Activated naive CD8-positive, alpha-beta T cell treated with anti-CD3 and anti-CD28 coated beads, Interleukin-2, amount 50 U/mL, for 24 hours (primary cell): Measurements from ENCODE around the gene PSORS1C2.
"Not testable (repeated sequence)": the region's sequence is repeated elsewhere in the genome, so short reads cannot be mapped to it uniquely, and the experiment has no call there.

Source experiments
- ATAC-seq: fragments of 150-1000 bp; cut with Tn5 transposase; one replicate; pipeline ENCODE4 v1.10.0; 2021
- DNase-seq: peaks from one replicate; pipeline ENCODE4 v3.0.0; 2021
- H3K27ac Mint-ChIP-seq: one replicate; pipeline ENCODE4 v1.8.0; 2021; ENCODE audit warnings: mild to moderate bottlenecking, mixed read lengths
- H3K27me3 Mint-ChIP-seq: one replicate; pipeline ENCODE4 v1.8.0; 2021; ENCODE audit warnings: mixed read lengths
- H3K36me3 Mint-ChIP-seq: one replicate; pipeline ENCODE4 v1.8.0; 2021; ENCODE audit warnings: low read depth, mixed read lengths
- H3K4me1 Mint-ChIP-seq: one replicate; pipeline ENCODE4 v1.8.0; 2021; ENCODE audit warnings: mixed read lengths
- H3K4me3 Mint-ChIP-seq: one replicate; pipeline ENCODE4 v1.8.0; 2021; ENCODE audit warnings: mild to moderate bottlenecking, moderate library complexity, mixed read lengths
- H3K9me3 Mint-ChIP-seq: one replicate; pipeline ENCODE4 v1.8.0; 2021; ENCODE audit warnings: mixed read lengths

PSORS1C2 gene

DNA sequence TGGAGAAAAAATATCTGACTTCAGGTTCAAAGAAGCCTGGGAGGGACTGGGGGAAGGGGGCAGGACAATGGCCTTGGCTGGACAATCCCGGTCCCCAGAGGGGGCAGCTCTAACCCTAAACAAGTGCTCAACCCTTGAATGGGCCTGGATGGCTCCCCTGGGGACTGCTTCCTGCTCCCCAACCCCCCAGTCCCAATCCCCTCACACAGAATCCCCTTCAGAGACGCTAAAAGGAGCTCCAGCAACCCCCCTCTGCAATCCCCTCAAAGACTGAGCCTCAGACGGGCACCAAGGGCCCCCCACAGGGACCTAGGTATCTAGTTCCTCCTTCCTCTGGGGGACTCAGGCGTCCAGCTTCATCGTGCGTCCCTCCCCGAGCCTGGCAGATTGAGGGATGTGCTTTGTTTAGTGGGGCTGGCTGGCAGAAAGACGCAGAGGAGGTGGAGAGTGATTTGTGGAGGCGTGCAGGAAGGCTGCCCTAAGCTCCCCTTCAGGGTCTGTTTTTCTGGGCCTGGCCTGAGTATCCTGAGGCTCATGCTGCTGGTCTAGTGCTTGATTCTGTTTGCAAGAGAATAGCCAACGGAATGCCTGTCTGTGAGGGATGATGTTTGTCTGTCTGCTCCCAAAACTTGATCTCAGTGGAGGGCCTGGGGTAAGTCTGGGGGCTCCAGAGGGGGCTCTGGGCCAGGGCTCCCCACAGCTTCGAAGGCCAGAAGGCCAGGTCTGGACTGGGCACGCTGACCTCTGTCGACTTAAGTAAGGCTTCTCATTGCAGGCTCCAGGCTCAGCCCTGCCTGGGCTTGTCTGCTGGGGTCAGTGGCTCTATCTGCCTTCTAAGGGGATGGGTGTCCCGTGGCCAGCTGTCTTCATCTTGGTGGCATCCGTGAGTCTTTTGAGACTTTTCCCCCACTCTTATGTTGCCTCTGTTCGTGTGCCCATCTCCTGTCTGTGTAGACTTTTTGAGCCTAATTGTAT lies 33.4 kb upstream of the PSORS1C2 start:
- DNase-seq (no peak), ATAC-seq (no peak)
- H3K27ac Mint-ChIP-seq: no peak overlapping the region
- no peaks in the 10 kb centered on the region for H3K36me3 Mint-ChIP-seq
- H3K27me3 Mint-ChIP-seq: no peaks in the 10 kb centered on the region
- H3K4me1 Mint-ChIP-seq: peaks cover 3% of the 10 kb centered on the region
- no peaks in the 10 kb centered on the region for H3K9me3 Mint-ChIP-seq
- no peak overlapping the region for H3K4me3 Mint-ChIP-seq

DNA sequence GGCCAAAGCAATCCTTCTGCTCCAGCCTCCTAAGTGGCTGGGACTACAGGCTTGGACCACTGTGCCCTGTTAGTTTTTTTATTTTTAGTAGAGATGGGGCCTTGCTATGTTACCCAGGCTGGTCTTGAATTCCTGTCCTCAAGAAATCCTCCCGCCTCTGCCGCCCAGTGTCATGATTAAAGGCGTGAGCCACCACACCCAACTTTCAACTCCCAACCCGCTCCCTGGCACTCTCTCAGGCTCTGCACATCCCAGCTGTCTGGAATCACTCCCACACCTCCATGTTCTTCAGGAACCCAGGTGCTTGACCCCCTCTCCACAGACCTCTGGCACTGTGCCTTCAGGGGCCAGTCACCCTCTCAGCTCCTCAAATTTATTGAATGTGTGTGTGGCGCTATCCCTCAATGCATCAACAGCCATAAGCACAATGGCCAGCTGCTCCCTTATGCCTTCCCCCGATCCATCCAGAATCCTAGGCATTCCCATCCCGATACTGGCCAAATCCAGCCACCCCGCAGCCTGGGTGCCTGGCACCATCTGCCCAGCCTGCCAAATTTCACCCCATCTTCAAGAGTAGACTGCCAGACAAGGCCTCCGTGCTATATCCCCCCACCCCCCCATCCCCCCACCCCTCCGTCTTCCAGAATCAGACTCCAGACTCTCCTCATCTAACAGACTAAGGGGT lies 32.3 kb upstream of the PSORS1C2 start:
- DNase-seq: no peak
- no peak for ATAC-seq
- H3K4me3 Mint-ChIP-seq: no peak overlapping the region
- no peaks in the 10 kb centered on the region for H3K27me3 Mint-ChIP-seq
- H3K27ac Mint-ChIP-seq: no peak overlapping the region
- peaks cover 3% of the 10 kb centered on the region for H3K4me1 Mint-ChIP-seq
- H3K36me3 Mint-ChIP-seq: no peaks in the 10 kb centered on the region
- no peaks in the 10 kb centered on the region for H3K9me3 Mint-ChIP-seq

DNA sequence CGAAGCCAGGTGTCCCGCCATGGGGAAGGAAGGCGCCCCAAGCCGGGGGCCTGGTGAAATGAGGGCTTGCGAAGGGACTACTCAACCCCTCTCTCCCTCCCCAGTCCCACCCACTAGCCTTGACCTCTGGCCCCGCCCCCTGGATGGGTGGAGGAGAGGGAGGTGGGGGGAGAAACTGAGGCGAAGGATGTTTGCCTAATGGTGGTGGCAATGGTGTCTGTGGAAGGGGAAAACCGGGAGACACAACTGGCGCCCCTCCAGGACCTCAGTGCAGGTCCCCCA lies 31.7 kb upstream of the PSORS1C2 start, which contains the start of gene POU5F1:
Gene POU5F1, minus strand, starts transcription at position 83 of the 282 bp plus-strand sequence. Its CDS starts 62 bp downstream, at position 21.
- H3K36me3 Mint-ChIP-seq: peaks cover 2% of the 10 kb centered on the region
- no peaks in the 10 kb centered on the region for H3K9me3 Mint-ChIP-seq
- no peak within 1 kb of the TSS for H3K4me3 Mint-ChIP-seq
- peaks cover 2% of the 10 kb centered on the region for H3K4me1 Mint-ChIP-seq
- H3K27me3 Mint-ChIP-seq: no peaks in the 10 kb centered on the region
- no peak for ATAC-seq
- DNase-seq: no peak
- no peak within 1 kb of the TSS for H3K27ac Mint-ChIP-seq

DNA sequence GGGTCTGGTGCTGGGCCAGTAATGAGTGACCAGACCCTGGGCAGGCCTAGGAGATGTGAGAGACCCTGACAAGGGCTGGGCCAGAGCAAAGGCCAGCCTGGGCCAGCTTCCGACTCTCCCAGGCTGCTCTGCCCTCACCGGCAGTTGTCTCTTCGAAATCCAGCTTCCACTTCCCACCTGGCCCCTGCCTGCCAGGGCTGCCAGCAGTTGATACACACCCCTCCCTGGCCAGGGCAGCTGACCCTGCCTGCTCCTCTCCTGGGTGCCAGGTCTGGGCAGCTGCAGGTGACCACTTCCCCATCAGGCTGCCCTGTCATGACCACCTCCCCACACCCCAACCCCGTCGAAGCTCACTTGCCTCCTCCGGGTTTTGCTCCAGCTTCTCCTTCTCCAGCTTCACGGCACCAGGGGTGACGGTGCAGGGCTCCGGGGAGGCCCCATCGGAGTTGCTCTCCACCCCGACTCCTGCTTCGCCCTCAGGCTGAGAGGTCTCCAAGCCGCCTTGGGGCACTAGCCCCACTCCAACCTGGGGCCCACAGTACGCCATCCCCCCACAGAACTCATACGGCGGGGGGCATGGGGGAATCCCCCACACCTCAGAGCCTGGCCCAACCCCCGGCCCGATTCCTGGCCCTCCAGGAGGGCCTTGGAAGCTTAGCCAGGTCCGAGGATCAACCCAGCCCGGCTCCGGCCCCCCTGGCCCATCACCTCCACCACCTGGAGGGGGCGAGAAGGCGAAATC lies 31.2 kb upstream of the PSORS1C2 start:
- H3K27ac Mint-ChIP-seq, H3K9me3 Mint-ChIP-seq, ATAC-seq, H3K4me1 Mint-ChIP-seq, H3K27me3 Mint-ChIP-seq, H3K36me3 Mint-ChIP-seq, H3K4me3 Mint-ChIP-seq, DNase-seq: not testable (repeated sequence)

DNA sequence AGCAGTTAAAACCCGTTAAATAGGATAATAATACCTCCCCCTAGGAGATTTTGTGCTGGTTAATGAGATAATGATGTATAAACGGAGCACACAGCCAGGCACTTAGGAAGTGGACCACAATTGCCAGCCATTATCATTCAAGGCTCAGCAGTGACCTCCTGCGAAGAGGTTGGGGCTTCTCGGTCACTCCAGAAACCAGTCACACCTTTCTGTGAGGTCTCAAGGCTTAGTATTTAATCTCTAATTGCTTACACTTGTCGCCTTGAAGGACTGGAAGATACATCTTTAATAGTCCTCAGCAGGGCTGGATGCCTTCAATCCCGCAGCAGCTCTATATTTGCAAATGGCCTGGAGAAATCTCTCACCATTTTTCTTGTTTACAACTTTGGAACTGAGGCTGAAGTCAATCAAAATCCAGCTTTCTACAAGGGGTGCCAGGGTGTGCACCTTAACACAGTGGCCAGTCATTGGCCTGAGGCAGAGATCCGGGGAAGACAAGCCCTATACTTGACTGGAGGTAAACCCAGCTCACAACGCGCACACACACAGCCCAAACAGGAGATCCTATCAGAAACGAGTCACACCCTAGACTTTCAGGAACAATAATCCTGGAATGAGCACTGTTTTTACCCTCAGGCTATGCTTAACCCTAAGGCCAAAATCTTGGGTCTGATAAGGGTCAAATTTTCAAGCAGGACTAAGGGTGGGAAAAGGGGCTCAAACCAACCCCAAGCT lies 30.4 kb upstream of the PSORS1C2 start:
- H3K36me3 Mint-ChIP-seq: peaks cover 2% of the 10 kb centered on the region
- no peaks in the 10 kb centered on the region for H3K27me3 Mint-ChIP-seq
- no peaks in the 10 kb centered on the region for H3K9me3 Mint-ChIP-seq
- H3K27ac Mint-ChIP-seq: no peak overlapping the region
- H3K4me1 Mint-ChIP-seq: peaks cover 8% of the 10 kb centered on the region
- DNase-seq (no peak), ATAC-seq (no peak)
- no peak overlapping the region for H3K4me3 Mint-ChIP-seq

DNA sequence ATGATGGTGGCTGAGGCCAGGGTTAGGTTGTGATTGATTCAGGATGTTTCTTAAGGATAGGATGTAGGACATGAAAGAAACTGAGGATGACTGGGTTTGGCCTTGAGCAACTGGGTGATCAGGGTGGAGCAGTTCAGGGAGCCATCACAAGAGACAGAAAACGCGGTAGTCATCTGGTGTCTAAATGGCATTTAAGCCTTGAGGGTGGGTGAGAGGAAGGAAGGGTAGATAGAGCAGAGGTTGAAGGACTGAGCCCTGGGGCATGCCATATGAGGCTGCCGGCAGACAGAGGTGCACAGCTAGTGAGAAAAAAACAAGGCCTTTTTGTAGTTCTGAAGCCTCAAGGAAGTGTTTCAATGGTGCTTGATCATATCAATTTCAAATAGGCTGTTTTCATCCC lies 29.7 kb upstream of the PSORS1C2 start:
- DNase-seq (no peak), ATAC-seq (no peak)
- Mint-ChIP-seq H3K4me3 (no peak overlapping the region), H3K36me3 (peaks cover 3% of the 10 kb centered on the region), H3K4me1 (peaks cover 14% of the 10 kb centered on the region), H3K27me3 (no peaks in the 10 kb centered on the region), H3K9me3 (no peaks in the 10 kb centered on the region), H3K27ac (no peak overlapping the region)

DNA sequence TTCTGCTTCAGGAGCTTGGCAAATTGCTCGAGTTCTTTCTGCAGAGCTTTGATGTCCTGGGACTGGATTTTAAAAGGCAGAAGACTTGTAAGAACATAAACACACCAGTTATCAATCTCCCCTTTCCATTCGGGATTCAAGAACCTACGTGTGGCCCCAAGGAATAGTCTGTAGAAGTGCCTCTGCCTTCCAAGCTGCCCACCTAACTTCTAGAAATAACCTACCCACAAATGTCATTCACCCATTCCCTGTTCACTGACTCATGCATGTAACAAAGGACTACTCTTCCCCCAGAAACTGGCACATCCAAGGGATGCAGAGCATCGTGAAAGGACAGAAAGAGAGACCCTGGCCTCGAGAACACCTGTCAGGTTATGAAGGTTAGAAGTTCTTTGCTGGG lies 27.1 kb upstream of the PSORS1C2 start:
- no peak overlapping the region for H3K27ac Mint-ChIP-seq
- no peaks in the 10 kb centered on the region for H3K27me3 Mint-ChIP-seq
- no peak overlapping the region for H3K4me3 Mint-ChIP-seq
- DNase-seq (no peak), ATAC-seq (no peak)
- no peaks in the 10 kb centered on the region for H3K9me3 Mint-ChIP-seq
- H3K36me3 Mint-ChIP-seq: peaks cover 23% of the 10 kb centered on the region
- peaks cover 26% of the 10 kb centered on the region for H3K4me1 Mint-ChIP-seq

DNA sequence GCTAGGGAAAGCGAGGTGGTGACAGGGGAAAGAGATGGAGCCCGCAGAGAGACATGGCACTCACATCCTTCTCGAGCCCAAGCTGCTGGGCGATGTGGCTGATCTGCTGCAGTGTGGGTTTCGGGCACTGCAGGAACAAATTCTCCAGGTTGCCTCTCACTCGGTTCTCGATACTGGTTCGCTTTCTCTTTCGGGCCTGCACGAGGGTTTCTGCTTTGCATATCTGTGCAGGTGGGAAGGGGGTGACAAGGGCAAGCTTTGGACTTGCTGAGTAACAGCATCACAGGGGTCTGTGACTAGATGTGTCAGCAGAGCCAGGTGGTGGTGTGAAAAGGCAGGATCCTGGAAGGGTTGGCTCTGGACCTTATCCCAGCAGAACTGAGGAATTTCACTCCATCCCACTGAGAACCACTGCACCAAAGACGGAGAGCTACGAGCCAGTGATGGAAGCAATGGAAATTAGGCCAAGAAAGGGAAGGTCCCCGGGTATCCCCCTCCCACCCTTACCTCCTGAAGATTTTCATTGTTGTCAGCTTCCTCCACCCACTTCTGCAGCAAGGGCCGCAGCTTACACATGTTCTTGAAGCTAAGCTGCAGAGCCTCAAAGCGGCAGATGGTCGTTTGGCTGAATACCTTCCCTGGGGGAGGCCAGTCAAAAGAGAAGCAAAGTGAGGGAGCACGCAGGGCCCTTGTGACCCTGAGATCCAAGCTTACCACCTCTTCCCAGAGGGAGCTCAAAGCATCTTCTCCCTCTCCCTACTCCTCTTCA lies 26.4 kb upstream of the PSORS1C2 start:
- H3K9me3 Mint-ChIP-seq, H3K27ac Mint-ChIP-seq, DNase-seq, H3K27me3 Mint-ChIP-seq, H3K4me3 Mint-ChIP-seq: not testable (repeated sequence)
- ATAC-seq: peak; percentile 11
- Mint-ChIP-seq H3K4me1 (peaks cover 31% of the 10 kb centered on the region), H3K36me3 (peaks cover 23% of the 10 kb centered on the region)

DNA sequence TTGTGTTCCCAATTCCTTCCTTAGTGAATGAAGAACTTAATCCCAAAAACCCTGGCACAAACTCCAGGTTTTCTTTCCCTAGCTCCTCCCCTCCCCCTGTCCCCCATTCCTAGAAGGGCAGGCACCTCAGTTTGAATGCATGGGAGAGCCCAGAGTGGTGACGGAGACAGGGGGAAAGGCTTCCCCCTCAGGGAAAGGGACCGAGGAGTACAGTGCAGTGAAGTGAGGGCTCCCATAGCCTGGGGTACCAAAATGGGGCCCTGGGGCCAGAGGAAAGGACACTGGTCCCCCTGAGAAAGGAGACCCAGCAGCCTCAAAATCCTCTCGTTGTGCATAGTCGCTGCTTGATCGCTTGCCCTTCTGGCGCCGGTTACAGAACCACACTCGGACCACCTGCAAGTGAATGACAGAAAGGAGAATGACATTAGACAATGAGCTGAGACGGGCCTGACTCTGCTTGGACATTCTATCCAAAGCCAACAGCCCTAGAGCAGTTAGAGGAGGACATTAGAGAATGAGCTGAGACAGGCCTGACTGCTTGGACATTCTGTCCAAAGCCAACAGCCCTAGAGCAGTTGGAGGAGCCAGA lies 25.7 kb upstream of the PSORS1C2 start:
- not testable (repeated sequence) for DNase-seq, H3K9me3 Mint-ChIP-seq, H3K4me3 Mint-ChIP-seq, H3K27ac Mint-ChIP-seq, H3K27me3 Mint-ChIP-seq
- H3K36me3 Mint-ChIP-seq: peaks cover 29% of the 10 kb centered on the region
- H3K4me1 Mint-ChIP-seq: peaks cover 38% of the 10 kb centered on the region
- peak; percentile 10 for ATAC-seq

DNA sequence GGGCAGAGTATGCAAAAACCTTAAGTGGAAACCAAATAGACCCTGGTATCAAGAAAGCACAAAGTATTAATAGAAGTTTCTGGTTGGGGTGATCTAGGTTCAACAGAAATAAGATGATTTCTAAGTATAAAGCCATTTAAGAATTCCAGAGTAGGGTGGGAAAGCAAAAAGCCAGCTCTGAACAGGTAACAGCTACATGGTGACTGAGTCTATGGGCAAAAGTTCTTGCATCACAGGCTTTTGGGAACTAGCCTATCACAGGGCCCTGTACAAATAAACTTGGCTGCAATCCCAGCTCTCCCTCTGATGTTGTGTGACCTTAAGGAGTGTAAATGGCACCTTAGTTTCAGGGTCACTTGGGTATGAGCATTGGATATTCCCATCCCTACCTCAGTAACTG lies 25.1 kb upstream of the PSORS1C2 start:
- H3K4me3 Mint-ChIP-seq: no peak overlapping the region
- H3K9me3 Mint-ChIP-seq: no peaks in the 10 kb centered on the region
- DNase-seq (no peak), ATAC-seq (no peak)
- peaks cover 42% of the 10 kb centered on the region for H3K4me1 Mint-ChIP-seq
- no peaks in the 10 kb centered on the region for H3K27me3 Mint-ChIP-seq
- H3K36me3 Mint-ChIP-seq: peaks cover 35% of the 10 kb centered on the region
- H3K27ac Mint-ChIP-seq: peak overlapping the region; percentile 14

DNA sequence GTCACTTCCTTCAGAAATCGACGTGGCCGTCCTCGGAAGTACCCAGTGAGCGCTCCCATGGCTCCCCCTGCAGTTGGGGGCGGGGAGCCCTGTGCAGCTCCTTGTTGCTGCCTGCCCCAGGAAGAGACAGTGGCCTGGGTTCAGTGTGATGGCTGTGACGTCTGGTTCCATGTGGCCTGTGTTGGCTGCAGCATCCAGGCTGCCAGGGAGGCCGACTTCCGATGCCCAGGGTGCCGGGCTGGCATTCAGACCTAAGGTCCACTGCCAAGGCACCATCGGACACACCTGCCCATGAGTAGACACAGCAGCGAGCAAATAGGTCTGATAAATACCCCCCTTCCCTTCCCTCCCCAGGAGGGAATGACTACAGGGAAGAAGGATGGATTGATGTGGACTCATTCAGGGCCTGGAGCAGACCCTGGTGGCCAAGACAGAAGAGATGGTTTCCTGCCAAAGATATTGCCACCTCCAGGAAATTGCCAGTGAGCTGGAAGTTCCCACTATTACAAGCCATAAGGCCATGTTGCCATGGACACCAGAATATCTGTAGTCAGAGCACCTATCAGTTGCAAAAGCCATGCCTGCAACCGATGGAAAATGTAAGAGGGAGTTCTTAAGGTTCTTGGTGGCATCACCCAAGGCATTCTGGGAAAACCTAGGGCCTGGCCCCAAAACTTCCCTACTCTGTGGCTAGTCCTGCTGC lies 23.7 kb upstream of the PSORS1C2 start:
- Mint-ChIP-seq H3K4me1 (peaks cover 48% of the 10 kb centered on the region), H3K4me3 (no peak overlapping the region), H3K27ac (no peak overlapping the region), H3K27me3 (peaks cover 3% of the 10 kb centered on the region), H3K36me3 (peaks cover 41% of the 10 kb centered on the region), H3K9me3 (no peaks in the 10 kb centered on the region)
- DNase-seq: no peak
- ATAC-seq: no peak

DNA sequence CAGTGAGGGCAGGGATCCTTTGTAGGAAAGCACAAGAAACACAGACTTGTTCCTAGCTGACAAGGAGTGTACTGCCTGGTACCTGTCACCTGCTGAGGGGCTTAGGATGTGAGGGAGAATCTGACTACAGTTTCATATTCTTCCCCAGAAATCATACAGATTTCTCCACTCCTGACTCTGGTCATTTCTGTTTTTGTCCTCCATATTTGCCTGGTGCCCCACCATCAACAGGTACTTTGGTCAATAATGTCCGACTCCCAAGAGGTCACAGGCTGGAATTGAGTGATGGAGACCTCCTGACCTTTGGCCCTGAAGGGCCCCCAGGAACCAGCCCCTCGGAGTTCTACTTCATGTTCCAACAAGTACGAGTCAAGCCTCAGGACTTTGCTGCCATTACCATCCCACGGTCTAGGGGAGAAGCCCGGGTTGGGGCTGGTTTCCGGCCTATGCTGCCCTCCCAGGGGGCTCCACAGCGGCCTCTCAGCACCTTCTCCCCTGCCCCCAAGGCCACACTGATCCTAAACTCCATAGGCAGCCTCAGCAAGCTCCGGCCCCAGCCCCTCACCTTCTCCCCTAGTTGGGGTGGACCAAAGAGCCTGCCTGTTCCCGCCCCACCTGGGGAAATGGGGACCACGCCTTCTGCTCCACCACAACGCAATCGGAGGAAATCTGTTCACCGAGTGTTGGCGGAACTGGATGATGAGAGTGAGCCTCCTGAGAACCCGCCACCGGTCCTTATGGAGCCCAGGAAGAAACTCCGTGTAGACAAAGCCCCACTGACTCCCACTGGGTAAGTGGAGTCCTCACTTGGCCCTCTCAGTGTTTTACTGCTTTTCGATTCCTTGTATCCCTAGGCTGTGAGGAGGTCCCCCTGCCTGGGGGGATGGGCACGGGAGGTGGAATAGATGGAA lies 22.6 kb upstream of the PSORS1C2 start:
- H3K4me3 Mint-ChIP-seq: no peak overlapping the region
- peaks cover 41% of the 10 kb centered on the region for H3K36me3 Mint-ChIP-seq
- peaks cover 58% of the 10 kb centered on the region for H3K4me1 Mint-ChIP-seq
- peaks cover 3% of the 10 kb centered on the region for H3K27me3 Mint-ChIP-seq
- no peak for ATAC-seq
- DNase-seq: no peak
- no peaks in the 10 kb centered on the region for H3K9me3 Mint-ChIP-seq
- H3K27ac Mint-ChIP-seq: no peak overlapping the region
